CD4-positive, CD25-positive, alpha-beta regulatory T cell (primary cell): ENCODE data around the gene CATSPERD. TPM values are rescaled to one million over a fixed set of nuclear protein-coding genes. Genes with fewer than 3 reads are reported as not detected.

Experiments used
- ATAC-seq, 2 donors: fragments of 150-1000 bp; cut with Tn5 transposase; one replicate each; pipeline ENCODE4 v1.10.0; 2021; ENCODE audit warnings: low read depth in 2 of 2, moderate number of reproducible peaks in 2 of 2, moderate library complexity in 1 of 2
- DNase-seq, 3 donors: peaks; one replicate each; pipeline versions ENCODE4 v3.0.0 to v3.0.0-alpha.2; 2012 to 2022; ENCODE audit warnings: mixed read lengths in 1 of 3
- H3K27ac ChIP-seq: one replicate; pipeline ENCODE4 v1.7.0; 2013; ENCODE audit warnings: mild to moderate bottlenecking, low read length; ENCODE audit not compliant: insufficient read depth, poor library complexity, severe bottlenecking
- H3K27me3 ChIP-seq: one replicate; pipeline ENCODE4 v1.7.0; 2013; ENCODE audit warnings: low read length; ENCODE audit not compliant: control insufficient read depth, insufficient read depth
- H3K36me3 ChIP-seq: one replicate; pipeline ENCODE4 v1.7.0; 2013; ENCODE audit warnings: mild to moderate bottlenecking, low read length, moderate library complexity; ENCODE audit not compliant: control insufficient read depth, insufficient read depth
- H3K4me1 ChIP-seq: 2 replicates; pipeline ENCODE4 v1.7.0; 2013; ENCODE audit warnings: mild to moderate bottlenecking, low read length; ENCODE audit not compliant: insufficient read depth, control insufficient read depth, poor library complexity, severe bottlenecking
- H3K4me3 ChIP-seq: one replicate; pipeline ENCODE4 v1.7.0; 2013; ENCODE audit warnings: low read depth, mild to moderate bottlenecking, low read length, moderate library complexity
- H3K9me3 ChIP-seq, 2 experiments: 1 replicate in 1 of 2; 2 replicates in 1 of 2; pipeline ENCODE4 v1.7.0; 2013; ENCODE audit warnings: low read length in 2 of 2, mild to moderate bottlenecking in 1 of 2, moderate library complexity in 1 of 2; ENCODE audit not compliant: control insufficient read depth in 2 of 2
- H3K27ac Mint-ChIP-seq, 3 donors: one replicate each; pipeline ENCODE4 v1.8.0; 2020 to 2022; ENCODE audit warnings: mild to moderate bottlenecking in 3 of 3, mixed read lengths in 3 of 3, moderate library complexity in 2 of 3
- H3K27me3 Mint-ChIP-seq: one replicate; pipeline ENCODE4 v1.8.0; 2022; ENCODE audit warnings: mild to moderate bottlenecking, mixed read lengths
- H3K36me3 Mint-ChIP-seq: one replicate; pipeline ENCODE4 v1.8.0; 2020; ENCODE audit warnings: mixed read lengths
- H3K4me1 Mint-ChIP-seq, 4 donors: one replicate each; pipeline ENCODE4 v1.8.0; 2020 to 2022; ENCODE audit warnings: mixed read lengths in 4 of 4, mild to moderate bottlenecking in 1 of 4
- H3K4me3 Mint-ChIP-seq, 4 donors: one replicate each; pipeline ENCODE4 v1.8.0; 2020 to 2022; ENCODE audit warnings: mild to moderate bottlenecking in 4 of 4, mixed read lengths in 4 of 4, moderate library complexity in 3 of 4
- H3K9me3 Mint-ChIP-seq, 7 donors: one replicate each; pipeline ENCODE4 v1.8.0; 2020 to 2022; ENCODE audit warnings: mixed read lengths in 7 of 7, mild to moderate bottlenecking in 3 of 7, moderate library complexity in 2 of 7
- polyA plus RNA-seq, 4 donors: library from polyadenylated mRNA; unstranded; fragments of 300-500 nt; fragmentation: Illumina TruSeq; gene quantifications; one replicate each; pipeline ENCODE4 v1.2.3, GENCODE V29; 2021
- total RNA-seq: library from RNA; stranded (reverse); gene quantifications from one replicate; pipeline ENCODE4 v1.2.3, GENCODE V29; 2022

CATSPERD gene
- total and polyA plus RNA-seq, 5 donors from 2014 or later = 0.17 TPM; not detected in 4

DNA sequence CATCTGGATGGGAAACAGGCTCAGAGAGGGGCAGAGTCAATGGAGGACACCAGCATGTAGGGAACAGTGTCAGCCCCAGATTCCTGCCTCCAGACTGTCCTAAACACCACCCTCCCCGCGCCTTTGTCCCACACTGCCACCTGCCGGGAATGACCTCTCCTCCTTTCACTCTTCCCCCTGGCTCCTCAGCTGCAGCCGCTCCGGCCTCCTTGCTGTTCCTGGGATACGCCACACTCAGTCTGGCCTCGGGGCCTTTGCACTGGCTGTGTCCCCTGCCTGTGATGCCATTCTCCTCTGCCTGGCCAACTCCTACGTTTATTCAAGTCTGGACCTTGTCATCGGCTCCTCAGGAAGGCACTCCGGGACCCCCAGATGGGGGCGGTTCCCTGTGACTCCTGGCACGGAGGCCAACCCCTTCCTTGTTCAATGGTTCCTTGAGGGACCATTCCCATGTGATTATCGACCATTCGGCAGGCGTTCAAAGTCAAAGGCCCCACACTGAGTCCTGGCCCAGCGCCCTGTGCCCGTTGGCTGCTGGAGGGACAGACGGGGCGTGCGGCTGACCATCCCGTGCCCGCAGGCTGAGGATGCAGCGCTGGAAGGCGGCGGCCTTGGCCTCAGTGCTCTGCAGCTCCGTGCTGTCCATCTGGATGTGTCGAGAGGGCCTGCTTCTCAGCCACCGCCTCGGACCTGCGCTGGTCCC, 103.3 kb downstream of the CATSPERD start:
- H3K4me3 Mint-ChIP-seq = no peak overlapping the region

DNA sequence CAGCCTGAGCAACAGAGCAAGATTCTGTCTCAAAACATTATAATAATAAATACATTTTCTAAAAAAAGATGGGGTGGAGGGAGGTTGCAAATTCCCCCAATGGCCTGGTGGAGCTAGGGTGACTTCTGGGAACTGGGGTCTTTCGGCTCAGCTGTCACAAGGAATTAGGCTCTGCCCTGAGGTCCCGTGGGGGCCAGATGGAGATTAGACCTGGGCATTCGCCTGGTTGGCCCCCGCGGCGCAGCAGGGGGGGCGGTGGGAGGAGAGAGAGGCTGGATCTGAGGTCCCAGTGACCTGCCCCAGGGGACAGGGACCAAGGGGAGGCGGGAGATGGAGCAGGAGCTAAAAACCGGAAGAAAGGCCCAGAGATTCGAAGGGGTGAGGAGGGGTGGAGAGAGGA, 104.3 kb downstream of the CATSPERD start:
- Mint-ChIP-seq H3K27ac (no peak overlapping the region), H3K9me3 (peaks cover 0 to 5% (median 2%) of the 10 kb centered on the region in 7 donors)

More for the DNA sequence above, 103.3 kb downstream of the CATSPERD start:
- H3K4me1 ChIP-seq = peaks cover 7% of the 10 kb centered on the region
- ATAC-seq = no peak
- no peak overlapping the region for H3K27ac ChIP-seq
- no peaks in the 10 kb centered on the region for H3K27me3 ChIP-seq
- no peaks in the 10 kb centered on the region for H3K9me3 ChIP-seq
- Mint-ChIP-seq H3K27me3 (peaks cover 4% of the 10 kb centered on the region), H3K36me3 (no peaks in the 10 kb centered on the region), H3K27ac (no peak overlapping the region), H3K4me1 (peaks cover 0 to 13% (median 3%) of the 10 kb centered on the region in 4 donors), H3K9me3 (peaks cover 0 to 5% (median 2%) of the 10 kb centered on the region in 7 donors)
- DNase-seq = no peak
- no peak overlapping the region for H3K4me3 ChIP-seq
- no peaks in the 10 kb centered on the region for H3K36me3 ChIP-seq

DNA sequence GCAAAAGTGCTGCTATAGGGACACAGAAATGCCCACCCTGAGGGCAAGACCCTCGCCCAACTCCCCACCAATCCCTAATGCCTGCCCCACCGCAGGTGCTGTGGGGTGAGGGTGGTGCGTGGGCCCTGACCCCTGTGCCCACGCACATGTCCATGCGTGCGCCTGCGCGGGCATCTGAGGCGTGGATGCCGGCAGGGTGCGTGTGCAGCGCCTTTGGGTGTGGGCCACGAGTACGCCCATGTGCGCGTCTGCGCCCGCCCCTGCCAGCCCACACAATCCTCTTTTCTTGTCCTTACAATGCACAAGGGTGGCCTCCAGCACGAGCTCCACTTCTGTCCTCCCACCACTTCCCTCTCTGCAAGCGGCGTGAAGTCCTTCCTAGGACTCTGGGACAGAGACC, 104.7 kb downstream of the CATSPERD start:
- no peaks in the 10 kb centered on the region for H3K36me3 Mint-ChIP-seq
- H3K4me1 Mint-ChIP-seq = peaks cover 0 to 13% (median 4%) of the 10 kb centered on the region in 4 donors

More for the DNA sequence above, 104.3 kb downstream of the CATSPERD start:
- Histone ChIP-seq H3K27ac (no peak overlapping the region), H3K4me3 (no peak overlapping the region), H3K4me1 (peaks cover 15% of the 10 kb centered on the region), H3K9me3 (no peaks in the 10 kb centered on the region), H3K36me3 (no peaks in the 10 kb centered on the region), H3K27me3 (no peaks in the 10 kb centered on the region)
- ATAC-seq (no peak), DNase-seq (no peak)
- Mint-ChIP-seq H3K36me3 (no peaks in the 10 kb centered on the region), H3K4me1 (peaks cover 0 to 13% (median 4%) of the 10 kb centered on the region in 4 donors), H3K4me3 (no peak overlapping the region), H3K27me3 (peaks cover 4% of the 10 kb centered on the region)

DNA sequence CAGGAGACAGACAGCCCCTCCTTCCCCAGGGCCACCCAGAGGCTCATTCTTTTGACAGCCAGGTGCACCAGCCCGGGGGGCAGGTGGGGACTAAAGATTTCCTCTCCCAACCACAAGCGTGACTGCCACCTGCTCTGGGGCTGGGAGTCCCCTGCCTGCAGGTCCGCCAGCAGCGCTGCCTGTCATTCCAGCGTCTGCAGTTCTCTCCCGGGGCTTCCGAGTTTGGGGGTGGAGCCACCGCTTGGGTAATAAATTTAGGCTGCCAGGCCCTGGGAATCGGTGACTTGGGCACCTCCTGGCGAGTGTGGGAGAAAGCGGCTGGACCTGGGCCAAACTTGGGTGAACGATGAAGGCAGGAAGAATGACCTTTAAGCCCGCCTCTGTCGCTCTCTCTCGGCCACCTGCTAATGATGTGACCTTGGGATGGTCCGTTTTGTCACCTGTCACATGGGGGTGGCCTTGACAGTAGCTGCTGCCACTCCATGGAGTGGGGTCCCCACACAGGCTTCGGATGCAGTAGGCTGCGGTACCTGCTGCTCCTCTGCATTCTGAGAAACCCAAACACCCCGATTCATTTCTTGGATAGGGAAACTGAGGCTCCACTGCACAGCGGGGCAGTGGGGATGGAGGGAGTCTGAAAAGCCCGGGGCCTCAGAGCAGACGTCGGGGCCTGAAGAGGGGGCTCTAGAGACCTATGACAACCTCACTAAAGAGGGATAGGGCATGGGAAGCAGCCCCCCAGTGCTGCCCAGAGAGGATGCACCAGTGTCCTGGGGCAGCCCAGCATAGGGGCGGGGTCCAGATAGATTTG, 106.3 kb downstream of the CATSPERD start:
- Mint-ChIP-seq H3K9me3 (peaks cover 0 to 5% (median 0%) of the 10 kb centered on the region in 7 donors), H3K36me3 (no peaks in the 10 kb centered on the region), H3K27ac (peak overlapping the region; percentile 79 to 93 (median 92)), H3K4me1 (peaks cover 0 to 13% (median 4%) of the 10 kb centered on the region in 4 donors), H3K27me3 (no peaks in the 10 kb centered on the region), H3K4me3 (peak overlapping the region; percentile 85 to 92 (median 87))
- no peaks in the 10 kb centered on the region for H3K9me3 ChIP-seq
- no peak overlapping the region for H3K4me3 ChIP-seq
- no peak overlapping the region for H3K27ac ChIP-seq
- H3K27me3 ChIP-seq = no peaks in the 10 kb centered on the region
- peaks cover 15% of the 10 kb centered on the region for H3K4me1 ChIP-seq
- no peak for ATAC-seq
- no peaks in the 10 kb centered on the region for H3K36me3 ChIP-seq
- DNase-seq = peak in 1 of 3 donors; percentile 21

More for the DNA sequence above, 104.7 kb downstream of the CATSPERD start:
- H3K9me3 ChIP-seq = no peaks in the 10 kb centered on the region
- peaks cover 15% of the 10 kb centered on the region for H3K4me1 ChIP-seq
- no peak overlapping the region for H3K27ac ChIP-seq
- peaks cover 4% of the 10 kb centered on the region for H3K27me3 Mint-ChIP-seq
- H3K4me3 Mint-ChIP-seq = peak overlapping the region in 1 of 4 donors; percentile 70
- peaks cover 0 to 5% (median 2%) of the 10 kb centered on the region in 7 donors for H3K9me3 Mint-ChIP-seq
- no peak overlapping the region for H3K4me3 ChIP-seq
- DNase-seq = no peak
- ATAC-seq = no peak
- H3K36me3 ChIP-seq = no peaks in the 10 kb centered on the region
- no peaks in the 10 kb centered on the region for H3K27me3 ChIP-seq
- no peak overlapping the region for H3K27ac Mint-ChIP-seq

DNA sequence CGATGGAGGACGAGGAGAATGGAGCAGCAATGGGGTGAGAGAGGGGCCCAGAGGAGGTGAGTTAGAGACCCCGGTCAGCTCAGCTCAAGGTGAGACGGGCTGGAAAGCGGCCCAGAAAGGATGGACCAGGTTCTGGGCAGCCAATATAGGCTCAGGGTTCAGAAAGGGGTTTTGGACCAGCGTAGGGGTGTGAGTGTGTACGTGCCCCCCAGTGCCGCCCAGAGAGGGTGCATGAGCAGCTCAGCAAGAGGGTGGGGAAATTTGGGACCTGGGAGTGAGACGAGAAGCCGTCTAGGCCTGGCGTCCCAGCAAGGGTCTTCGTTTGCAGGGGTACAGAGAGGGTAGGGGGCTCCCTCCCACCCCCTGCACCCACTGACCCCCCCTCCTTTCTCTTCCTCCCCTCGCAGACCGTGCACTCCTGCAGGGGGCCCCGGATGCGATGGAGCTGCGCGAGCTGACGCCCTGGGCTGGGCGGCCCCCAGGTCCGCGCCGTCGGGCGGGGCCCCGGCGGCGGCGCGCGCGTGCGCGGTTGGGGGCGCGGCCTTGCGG, 107.0 kb downstream of the CATSPERD start:
- H3K27ac ChIP-seq = peak overlapping the region; percentile 23
- peak overlapping the region; percentile 85 to 92 (median 87) for H3K4me3 Mint-ChIP-seq
- H3K36me3 Mint-ChIP-seq = no peaks in the 10 kb centered on the region
- peaks cover 15% of the 10 kb centered on the region for H3K4me1 ChIP-seq
- peaks cover 0 to 13% (median 4%) of the 10 kb centered on the region in 4 donors for H3K4me1 Mint-ChIP-seq
- peaks cover 0 to 5% (median 0%) of the 10 kb centered on the region in 7 donors for H3K9me3 Mint-ChIP-seq
- ATAC-seq (no peak), DNase-seq (no peak)
- no peaks in the 10 kb centered on the region for H3K27me3 ChIP-seq
- no peak overlapping the region for H3K4me3 ChIP-seq
- no peaks in the 10 kb centered on the region for H3K9me3 ChIP-seq
- H3K27me3 Mint-ChIP-seq = no peaks in the 10 kb centered on the region
- no peaks in the 10 kb centered on the region for H3K36me3 ChIP-seq
- H3K27ac Mint-ChIP-seq = peak overlapping the region; percentile 79 to 93 (median 92)

DNA sequence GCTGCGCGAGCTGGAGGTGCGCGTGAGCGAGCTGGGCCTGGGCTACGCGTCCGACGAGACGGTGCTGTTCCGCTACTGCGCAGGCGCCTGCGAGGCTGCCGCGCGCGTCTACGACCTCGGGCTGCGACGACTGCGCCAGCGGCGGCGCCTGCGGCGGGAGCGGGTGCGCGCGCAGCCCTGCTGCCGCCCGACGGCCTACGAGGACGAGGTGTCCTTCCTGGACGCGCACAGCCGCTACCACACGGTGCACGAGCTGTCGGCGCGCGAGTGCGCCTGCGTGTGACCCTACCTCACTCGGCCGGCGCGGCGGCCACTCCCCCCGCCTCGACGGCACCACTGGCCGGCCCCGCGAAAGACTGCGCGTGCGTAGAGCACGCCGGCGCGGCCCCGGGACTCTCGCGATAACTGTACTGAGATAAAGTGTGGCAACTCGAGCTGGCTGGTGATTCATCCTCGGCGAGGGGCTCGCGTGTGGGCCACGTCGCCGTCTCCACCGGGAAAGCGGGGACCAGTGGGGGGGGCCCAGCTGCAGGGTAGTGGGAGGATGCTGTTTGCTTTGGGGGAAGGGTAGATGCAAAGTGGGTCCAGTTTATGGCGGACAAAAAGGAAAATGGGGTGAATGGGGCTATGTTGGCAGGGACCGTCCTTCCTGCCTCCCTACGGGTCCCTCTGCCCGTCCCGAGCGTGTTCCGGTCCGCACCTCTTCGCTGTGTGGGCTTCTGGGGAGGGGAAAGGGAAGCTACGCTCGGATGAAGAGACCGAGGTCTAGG, 107.6 kb downstream of the CATSPERD start:
- ATAC-seq = peak; percentile 69 to 74
- Histone ChIP-seq H3K27me3 (no peaks in the 10 kb centered on the region), H3K4me1 (peaks cover 15% of the 10 kb centered on the region), H3K36me3 (no peaks in the 10 kb centered on the region), H3K27ac (peak overlapping the region; percentile 63), H3K4me3 (peak overlapping the region; percentile 56), H3K9me3 (no peaks in the 10 kb centered on the region)
- no peaks in the 10 kb centered on the region for H3K36me3 Mint-ChIP-seq
- H3K27ac Mint-ChIP-seq = peak overlapping the region; percentile 93 to 98 (median 95)
- H3K4me1 Mint-ChIP-seq = peaks cover 0 to 13% (median 4%) of the 10 kb centered on the region in 4 donors
- no peaks in the 10 kb centered on the region for H3K27me3 Mint-ChIP-seq
- H3K9me3 Mint-ChIP-seq = peaks cover 0 to 6% (median 0%) of the 10 kb centered on the region in 7 donors
- DNase-seq = peak; percentile 87 to 91 (median 89)
- peak overlapping the region; percentile 88 to 96 (median 96) for H3K4me3 Mint-ChIP-seq
